ENCODE results near the gene AGPAT1. TPM values are rescaled to one million over a fixed set of nuclear protein-coding genes. Genes with fewer than 3 reads are reported as not detected.

The AGPAT1 gene
- total RNA-seq, 1 experiment from 2014 or later, result 29.6 TPM

DNA sequence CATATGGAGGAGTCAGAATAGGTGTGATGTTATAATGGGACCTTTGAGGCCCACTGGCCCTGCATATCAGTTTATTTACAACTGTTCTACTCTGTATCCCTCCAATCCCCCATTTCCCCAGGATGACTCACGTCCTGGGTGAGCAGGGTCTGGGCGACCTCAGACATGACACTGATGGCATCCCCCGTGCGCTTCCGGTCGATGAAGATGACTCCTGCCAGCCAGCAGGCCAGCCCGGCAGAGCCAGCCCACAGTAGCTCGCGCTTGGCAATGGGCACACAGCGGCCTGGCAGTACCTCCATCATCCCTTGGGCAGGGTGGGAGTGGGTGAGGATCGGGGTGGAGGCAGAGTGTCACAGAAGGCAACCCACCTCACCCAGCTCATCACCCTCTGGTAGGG lies 5.6 kb downstream of the AGPAT1 start:
- DNase-seq (ENCODE audit: low spot score), result no peak

DNA sequence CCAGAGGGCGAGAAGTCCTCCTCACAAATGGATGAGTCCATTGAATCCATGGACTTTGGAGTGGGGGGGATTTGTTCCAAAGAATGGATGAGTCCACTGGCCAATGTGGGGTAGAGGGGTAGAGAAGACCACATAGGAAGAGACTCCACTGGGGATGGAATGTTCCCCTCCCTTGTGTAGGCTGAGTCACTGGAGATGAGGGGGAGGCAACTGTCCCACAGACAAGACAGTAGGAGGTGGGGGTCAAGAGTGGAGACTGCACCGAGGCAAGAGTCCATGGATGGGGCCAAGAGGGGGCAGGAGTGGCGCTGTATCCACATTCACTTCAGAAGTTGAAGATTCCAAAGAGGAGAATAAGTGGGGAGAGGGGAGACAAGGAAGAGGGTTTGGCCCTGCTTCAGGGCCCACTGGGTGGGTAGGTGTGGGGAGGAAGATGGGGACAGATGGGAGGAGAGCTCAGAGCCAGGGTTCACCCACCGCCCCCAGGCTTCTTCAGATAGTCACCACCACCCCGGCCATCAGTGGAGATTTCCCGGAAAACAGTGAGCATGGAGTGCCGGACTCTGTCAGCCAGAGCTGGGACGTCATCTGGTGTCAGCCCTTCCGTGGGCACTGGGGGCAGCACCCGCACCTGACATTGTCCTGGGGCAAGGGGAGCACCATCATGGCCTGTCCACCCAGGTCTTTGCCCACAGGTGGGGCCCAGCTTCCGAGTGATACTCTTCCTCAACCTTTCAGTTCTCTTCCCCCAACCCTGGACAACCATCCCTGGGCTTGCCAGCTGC lies 6.9 kb downstream of the AGPAT1 start:
- no peak for DNase-seq (ENCODE audit: low spot score)

DNA sequence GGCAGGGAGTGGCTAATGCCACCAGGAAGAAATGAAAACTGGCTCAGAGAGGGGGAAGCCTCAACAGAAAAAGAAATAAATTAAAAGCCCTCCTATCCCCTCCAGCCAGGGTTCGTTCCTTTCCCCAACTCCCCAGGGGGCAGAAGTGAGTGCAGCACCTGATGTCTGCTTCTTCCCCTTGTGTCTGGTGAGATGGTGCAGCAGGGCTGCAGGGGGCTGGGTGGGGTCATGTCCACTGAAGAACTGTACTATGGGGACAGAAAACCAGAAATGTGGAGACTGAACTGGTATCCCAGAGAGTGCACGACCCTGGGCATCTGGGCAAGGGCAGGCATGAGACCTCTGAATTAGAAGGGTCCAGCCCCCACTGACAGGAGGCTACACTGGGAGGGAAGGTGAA lies 7.5 kb downstream of the AGPAT1 start:
- no peak for DNase-seq (ENCODE audit: low spot score)

DNA sequence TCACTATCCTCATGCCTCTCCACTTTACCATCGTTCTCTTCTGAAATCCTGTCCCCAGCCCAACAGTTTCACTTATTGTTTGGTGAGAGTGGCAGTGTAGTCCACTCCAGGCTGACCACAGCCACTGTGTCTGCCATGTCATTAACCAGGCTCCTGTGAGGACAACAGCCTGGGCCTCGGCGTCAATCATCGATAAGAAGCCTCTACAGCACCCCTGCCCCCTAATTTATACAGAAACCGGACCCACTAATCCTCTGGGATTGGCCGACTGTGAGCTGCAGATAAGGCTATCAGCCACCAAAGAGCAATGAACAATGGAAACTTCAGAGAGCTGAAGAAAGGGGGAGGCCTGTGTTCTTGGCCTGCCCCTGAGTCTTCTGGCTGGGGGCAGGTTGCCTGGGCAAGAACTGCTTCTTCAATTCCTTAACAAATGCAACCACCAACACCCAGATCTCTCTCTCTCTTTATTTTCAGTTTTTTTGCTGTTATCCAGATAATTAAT lies 8.1 kb downstream of the AGPAT1 start:
- DNase-seq (ENCODE audit: low spot score), result no peak

- no peak for DNase-seq (ENCODE audit: low spot score)
Measured at GRCh38 chr6:32167154-32167760, 8.6 kb downstream of the AGPAT1 start.

- DNase-seq (ENCODE audit: low spot score), result no peak
Measured at GRCh38 chr6:32166411-32167061, 9.3 kb downstream of the AGPAT1 start.

GRCh38 chr6:32164295-32164694 lies 11.6 kb downstream of the AGPAT1 start, which contains the start of gene EGFL8:
TSS of gene EGFL8 (plus strand) at chr6:32164595. CDS start at chr6:32166166, 1,571 bp downstream.
- DNase-seq (ENCODE audit: low spot score), result no peak

GRCh38 chr6:32163559-32164258 lies 12.2 kb downstream of the AGPAT1 start:
- DNase-seq (ENCODE audit: low spot score), result no peak

- no peak for DNase-seq (ENCODE audit: low spot score)
Measured at GRCh38 chr6:32158052-32158451, 17.8 kb downstream of the AGPAT1 start.

GRCh38 chr6:32156891-32157290 lies 19.0 kb downstream of the AGPAT1 start:
- no peak for DNase-seq (ENCODE audit: low spot score)

DNA sequence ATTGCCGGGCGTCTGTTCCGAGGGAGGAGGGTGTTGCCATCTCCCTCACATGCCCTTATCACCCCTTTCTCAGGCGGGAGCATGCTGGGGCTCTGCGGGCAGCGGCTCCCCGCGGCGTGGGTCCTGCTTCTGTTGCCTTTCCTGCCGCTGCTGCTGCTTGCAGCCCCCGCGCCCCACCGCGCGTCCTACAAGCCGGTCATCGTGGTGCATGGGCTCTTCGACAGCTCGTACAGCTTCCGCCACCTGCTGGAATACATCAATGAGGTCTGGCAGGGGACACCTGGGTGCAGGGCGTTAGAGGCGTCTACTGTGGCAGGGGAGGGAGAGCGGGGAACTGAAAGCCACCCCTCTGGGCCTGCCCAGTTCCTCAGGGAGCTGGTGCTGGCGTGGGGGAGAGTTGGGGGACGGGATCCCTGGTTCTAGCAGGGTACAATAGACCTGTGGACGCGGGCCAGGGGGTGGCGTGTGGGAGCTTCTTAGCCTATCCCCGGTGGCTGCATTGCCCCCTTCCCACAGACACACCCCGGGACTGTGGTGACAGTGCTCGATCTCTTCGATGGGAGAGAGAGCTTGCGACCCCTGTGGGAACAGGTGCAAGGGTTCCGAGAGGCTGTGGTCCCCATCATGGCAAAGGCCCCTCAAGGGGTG lies 21.2 kb downstream of the AGPAT1 start:
- DNase-seq (ENCODE audit: low spot score), result peak; percentile 58

GRCh38 chr6:32153564-32154513 lies 22.0 kb downstream of the AGPAT1 start, which contains the start of gene PPT2:
TSS of gene PPT2 (plus strand) at chr6:32154141. CDS start at chr6:32154595, 454 bp downstream.
- peak; percentile 69 for DNase-seq (ENCODE audit: low spot score)

GRCh38 chr6:32152769-32153563 lies 22.9 kb downstream of the AGPAT1 start:
- no peak for DNase-seq (ENCODE audit: low spot score)

GRCh38 chr6:32151863-32152768 lies 23.8 kb downstream of the AGPAT1 start, which contains the start of gene PRRT1:
TSS of gene PRRT1 (minus strand) at chr6:32151939. CDS start at chr6:32151827, 112 bp downstream.
- no peak for DNase-seq (ENCODE audit: low spot score)

- DNase-seq (ENCODE audit: low spot score), result no peak
Measured at GRCh38 chr6:32151181-32151862, 24.6 kb downstream of the AGPAT1 start.

GRCh38 chr6:32149932-32150870 lies 25.7 kb downstream of the AGPAT1 start:
- no peak for DNase-seq (ENCODE audit: low spot score)

All from A172 (cell line).